ENCODE results near the gene UCP1.

UCP1 gene

DNA sequence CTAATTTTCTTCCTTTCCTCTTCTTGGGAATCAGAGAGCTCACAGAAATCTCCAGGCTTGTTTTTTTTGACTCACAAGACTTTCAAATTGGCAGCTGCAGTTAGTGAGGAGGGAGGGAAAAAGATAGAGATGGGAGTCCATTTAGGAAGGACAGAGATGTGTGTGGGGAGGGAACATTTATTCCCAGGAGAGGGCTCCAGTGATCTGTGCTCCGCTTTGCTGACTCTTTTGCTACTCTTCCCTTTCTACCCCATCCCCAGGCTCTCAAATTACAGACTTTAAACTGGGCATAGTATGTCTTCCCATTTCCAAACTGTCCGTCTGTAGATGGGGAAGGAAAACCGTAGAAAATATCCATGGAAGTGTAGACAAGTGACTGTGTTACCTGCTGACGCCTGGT is 39.1 kb upstream of the UCP1 start:
- Histone ChIP-seq H3F3A (ENCODE audit: control insufficient read depth, insufficient read depth) (no peaks in the 10 kb centered on the region), H3K36me3 (ENCODE audit: control insufficient read depth, low read length) (no peaks in the 10 kb centered on the region), H4K20me1 (ENCODE audit: control insufficient read depth, insufficient read depth, low read depth, low read length) (no peaks in the 10 kb centered on the region), H3K4me1 (ENCODE audit: control insufficient read depth, low read length) (peaks cover 28% of the 10 kb centered on the region), H3K4me2 (ENCODE audit: low read length) (no peak overlapping the region), H3K27me3 (ENCODE audit: control insufficient read depth, low read length) (no peaks in the 10 kb centered on the region), H3K79me2 (ENCODE audit: control insufficient read depth, low read length) (no peaks in the 10 kb centered on the region), H3K27ac (ENCODE audit: low read depth, low read length) (no peak overlapping the region), H3K9me3 (ENCODE audit: control insufficient read depth, insufficient read depth, low read length) (no peaks in the 10 kb centered on the region), H3K9me2 (replicated peaks; ENCODE audit: control insufficient read depth, low read length) (no peaks in the 10 kb centered on the region), H3K4me3 (ENCODE audit: low read length) (no peak overlapping the region)
- no peak for TF ChIP-seq EZH2phosphoT487 (IDR thresholded peaks at IDR 0.05; ENCODE audit: borderline replicate concordance, low read length)
- no peak for TF ChIP-seq CTCF (IDR thresholded peaks at IDR 0.05; ENCODE audit: low read depth, low read length, poor library complexity, severe bottlenecking)

GRCh38 chr4:140604544-140604943 is 35.8 kb upstream of the UCP1 start:
- TF ChIP-seq EZH2phosphoT487 (IDR thresholded peaks at IDR 0.05; ENCODE audit: borderline replicate concordance, low read length), result no peak
- TF ChIP-seq CTCF (IDR thresholded peaks at IDR 0.05; ENCODE audit: low read depth, low read length, poor library complexity, severe bottlenecking), result no peak
- peaks cover 2% of the 10 kb centered on the region for H3K4me1 ChIP-seq (ENCODE audit: control insufficient read depth, low read length)
- no peaks in the 10 kb centered on the region for H3K9me2 ChIP-seq (replicated peaks; ENCODE audit: control insufficient read depth, low read length)
- no peaks in the 10 kb centered on the region for H3K9me3 ChIP-seq (ENCODE audit: control insufficient read depth, insufficient read depth, low read length)
- H4K20me1 ChIP-seq (ENCODE audit: control insufficient read depth, insufficient read depth, low read depth, low read length), result no peaks in the 10 kb centered on the region
- H3K27ac ChIP-seq (ENCODE audit: low read depth, low read length), result no peak overlapping the region
- no peak overlapping the region for H3K4me3 ChIP-seq (ENCODE audit: low read length)
- H3K36me3 ChIP-seq (ENCODE audit: control insufficient read depth, low read length), result no peaks in the 10 kb centered on the region
- H3K27me3 ChIP-seq (ENCODE audit: control insufficient read depth, low read length), result no peaks in the 10 kb centered on the region
- H3K79me2 ChIP-seq (ENCODE audit: control insufficient read depth, low read length), result no peaks in the 10 kb centered on the region
- no peak overlapping the region for H3K4me2 ChIP-seq (ENCODE audit: low read length)
- H3F3A ChIP-seq (ENCODE audit: control insufficient read depth, insufficient read depth), result no peaks in the 10 kb centered on the region

- Histone ChIP-seq H3K4me2 (ENCODE audit: low read length) (no peak overlapping the region), H3K27me3 (ENCODE audit: control insufficient read depth, low read length) (no peaks in the 10 kb centered on the region), H3K79me2 (ENCODE audit: control insufficient read depth, low read length) (no peaks in the 10 kb centered on the region), H3K4me1 (ENCODE audit: control insufficient read depth, low read length) (no peaks in the 10 kb centered on the region), H3K4me3 (ENCODE audit: low read length) (no peak overlapping the region), H3K27ac (ENCODE audit: low read depth, low read length) (no peak overlapping the region), H3K9me2 (replicated peaks; ENCODE audit: control insufficient read depth, low read length) (no peaks in the 10 kb centered on the region), H4K20me1 (ENCODE audit: control insufficient read depth, insufficient read depth, low read depth, low read length) (no peaks in the 10 kb centered on the region), H3K36me3 (ENCODE audit: control insufficient read depth, low read length) (no peaks in the 10 kb centered on the region), H3F3A (ENCODE audit: control insufficient read depth, insufficient read depth) (no peaks in the 10 kb centered on the region), H3K9me3 (ENCODE audit: control insufficient read depth, insufficient read depth, low read length) (no peaks in the 10 kb centered on the region)
- TF ChIP-seq EZH2phosphoT487 (IDR thresholded peaks at IDR 0.05; ENCODE audit: borderline replicate concordance, low read length) (no peak), CTCF (IDR thresholded peaks at IDR 0.05; ENCODE audit: low read depth, low read length, poor library complexity, severe bottlenecking) (no peak)
Observed at GRCh38 chr4:140603286-140603685, 34.5 kb upstream of the UCP1 start.

GRCh38 chr4:140602714-140603113 is 34.0 kb upstream of the UCP1 start:
- no peaks in the 10 kb centered on the region for H4K20me1 ChIP-seq (ENCODE audit: control insufficient read depth, insufficient read depth, low read depth, low read length)
- no peaks in the 10 kb centered on the region for H3K4me1 ChIP-seq (ENCODE audit: control insufficient read depth, low read length)
- TF ChIP-seq CTCF (IDR thresholded peaks at IDR 0.05; ENCODE audit: low read depth, low read length, poor library complexity, severe bottlenecking) (no peak), EZH2phosphoT487 (IDR thresholded peaks at IDR 0.05; ENCODE audit: borderline replicate concordance, low read length) (no peak)
- no peaks in the 10 kb centered on the region for H3K27me3 ChIP-seq (ENCODE audit: control insufficient read depth, low read length)
- H3K9me3 ChIP-seq (ENCODE audit: control insufficient read depth, insufficient read depth, low read length), result no peaks in the 10 kb centered on the region
- H3K79me2 ChIP-seq (ENCODE audit: control insufficient read depth, low read length), result no peaks in the 10 kb centered on the region
- H3K27ac ChIP-seq (ENCODE audit: low read depth, low read length), result no peak overlapping the region
- no peaks in the 10 kb centered on the region for H3K36me3 ChIP-seq (ENCODE audit: control insufficient read depth, low read length)
- no peak overlapping the region for H3K4me3 ChIP-seq (ENCODE audit: low read length)
- no peaks in the 10 kb centered on the region for H3F3A ChIP-seq (ENCODE audit: control insufficient read depth, insufficient read depth)
- no peak overlapping the region for H3K4me2 ChIP-seq (ENCODE audit: low read length)
- H3K9me2 ChIP-seq (replicated peaks; ENCODE audit: control insufficient read depth, low read length), result no peaks in the 10 kb centered on the region

Measured in DOHH2 (cell line).